Liver (tissue), 9 donors: ENCODE measurements around the gene KRTAP21-3. TPM values are rescaled to one million over a fixed set of nuclear protein-coding genes. Genes with fewer than 3 reads are reported as not detected.

Source experiments
- DNase-seq: peaks from one replicate; pipeline ENCODE4 v3.0.0-alpha.2; 2017; ENCODE audit warnings: low spot score
- H3K27ac ChIP-seq, 2 donors: one replicate each; pipeline ENCODE4 v1.7.0; 2013; ENCODE audit warnings: inconsistent platforms in 2 of 2, low read length in 2 of 2, control low read depth in 1 of 2, low read depth in 1 of 2, mild to moderate bottlenecking in 1 of 2
- H3K27me3 ChIP-seq, 4 donors: one replicate each; pipeline versions ENCODE4 v1.6.1 to v1.7.0; 2013; ENCODE audit warnings: low read length in 3 of 4, inconsistent platforms in 1 of 4, mild to moderate bottlenecking in 1 of 4, moderate library complexity in 1 of 4; ENCODE audit not compliant: control insufficient read depth in 4 of 4, insufficient read depth in 4 of 4
- H3K36me3 ChIP-seq, 4 donors: one replicate each; pipeline versions ENCODE4 v1.6.1 to v1.7.0; 2013; ENCODE audit warnings: low read length in 3 of 4, mild to moderate bottlenecking in 3 of 4, low read depth in 1 of 4, moderate library complexity in 1 of 4; ENCODE audit not compliant: control insufficient read depth in 4 of 4, insufficient read depth in 3 of 4
- H3K4me1 ChIP-seq, 4 donors: one replicate each; pipeline versions ENCODE4 v1.6.1 to v1.7.0; 2013; ENCODE audit warnings: low read length in 3 of 4, mild to moderate bottlenecking in 3 of 4, moderate library complexity in 1 of 4; ENCODE audit not compliant: control insufficient read depth in 4 of 4, insufficient read depth in 4 of 4
- H3K4me3 ChIP-seq, 3 donors: one replicate each; pipeline versions ENCODE4 v1.6.1 to v1.7.0; 2013; ENCODE audit warnings: low read length in 3 of 3, control low read depth in 1 of 3, low read depth in 1 of 3, mild to moderate bottlenecking in 1 of 3
- H3K9ac ChIP-seq, 2 donors: one replicate each; pipeline ENCODE4 v1.7.0; 2013; ENCODE audit warnings: low read length in 2 of 2, mild to moderate bottlenecking in 2 of 2, moderate library complexity in 2 of 2, control low read depth in 1 of 2, low read depth in 1 of 2
- H3K9me3 ChIP-seq, 4 donors: one replicate each; pipeline versions ENCODE4 v1.6.1 to v1.7.0; 2013; ENCODE audit warnings: low read length in 3 of 4; ENCODE audit not compliant: control insufficient read depth in 4 of 4
- FOXA1 ChIP-seq: IDR thresholded peaks from 2 replicates; pipeline ENCODE4 v1.6.1; 2016; ENCODE audit warnings: antibody characterized with exemption
- FOXA2 ChIP-seq: IDR thresholded peaks from 2 replicates; pipeline ENCODE4 v1.6.1; 2016; ENCODE audit warnings: antibody characterized with exemption
- GABPA ChIP-seq, 2 donors: IDR thresholded peaks in 1 of 2; conservative IDR thresholded peaks in 1 of 2; 2 replicates each; pipeline ENCODE4 v1.6.1; 2016; ENCODE audit warnings: antibody characterized with exemption in 2 of 2, mild to moderate bottlenecking in 1 of 2, moderate library complexity in 1 of 2
- HNF4A ChIP-seq, 2 donors: conservative IDR thresholded peaks; 2 replicates each; pipeline ENCODE4 v1.6.1; 2016; ENCODE audit warnings: antibody characterized with exemption in 2 of 2, mild to moderate bottlenecking in 2 of 2
- HNF4G ChIP-seq: IDR thresholded peaks from 2 replicates; pipeline ENCODE4 v1.6.1; 2016; ENCODE audit warnings: antibody characterized with exemption
- JUND ChIP-seq, 2 donors: IDR thresholded peaks; 2 replicates each; pipeline ENCODE4 v1.6.1; 2016; ENCODE audit warnings: antibody characterized with exemption in 2 of 2
- NR2F2 ChIP-seq: IDR thresholded peaks from 2 replicates; pipeline ENCODE4 v1.6.1; 2016; ENCODE audit warnings: antibody characterized with exemption
- RAD21 ChIP-seq, 2 donors: IDR thresholded peaks; 2 replicates each; pipeline ENCODE4 v1.6.1; 2016; ENCODE audit warnings: antibody characterized with exemption in 2 of 2, mild to moderate bottlenecking in 2 of 2
- RXRA ChIP-seq, 2 donors: IDR thresholded peaks; 2 replicates each; pipeline ENCODE4 v1.6.1; 2017 to 2018; ENCODE audit warnings: antibody characterized with exemption in 2 of 2, mild to moderate bottlenecking in 1 of 2
- SP1 ChIP-seq: IDR thresholded peaks from 2 replicates; pipeline ENCODE4 v1.6.1; 2018; ENCODE audit warnings: antibody characterized with exemption, mild to moderate bottlenecking
- TAF1 ChIP-seq: conservative IDR thresholded peaks from 2 replicates; pipeline ENCODE4 v1.6.1; 2016; ENCODE audit warnings: antibody characterized with exemption, mild to moderate bottlenecking
- YY1 ChIP-seq: IDR thresholded peaks from 2 replicates; pipeline ENCODE4 v1.6.1; 2016; ENCODE audit warnings: antibody characterized with exemption, mild to moderate bottlenecking
- WGBS: extraction: QIAGEN DNeasy Blood & Tissue Kit; methylation state at CpG from one replicate; pipeline ENCODE4 v1.1.7; 2013; 5-methylcytosine and 5-hydroxymethylcytosine counted together
- polyA plus RNA-seq, 2 donors: library from polyadenylated mRNA; stranded (reverse) in 1 of 2; unstranded in 1 of 2; fragments of 200-250 nt in 1 of 2; fragments of >200 nt in 1 of 2; fragmentation: Nextera tagmentation in 1 of 2; extraction: Ambion mirVana in 1 of 2; gene quantifications; one replicate each; pipeline versions ENCODE4 v1.2.1 to v1.2.3, GENCODE V29; 2013 to 2015
- total RNA-seq, 2 donors: library from RNA; depleted of rRNA; stranded (reverse); fragments of >200 nt; gene quantifications; one replicate each; pipeline ENCODE4 v1.2.3, GENCODE V29; 2014
- TF ChIP-seq, protein P1 (sequence below): IDR thresholded peaks from 2 replicates; pipeline ENCODE4 v1.6.1; 2016; ENCODE audit warnings: antibody characterized with exemption
- TF ChIP-seq, protein P2 (sequence below): fragments of 150-350 bp; IDR thresholded peaks from 2 replicates; pipeline ENCODE4 v1.5.1; 2017; ENCODE audit warnings: improper control_type of control experiment, low read depth, low read length; ENCODE audit not compliant: missing input control
- TF ChIP-seq, protein P3 (sequence below): IDR thresholded peaks from 2 replicates; pipeline ENCODE4 v1.6.1; 2016; ENCODE audit warnings: antibody characterized with exemption, mild to moderate bottlenecking
- donor health status: healthy.
- donor health status: healthy.
- donor health status: healthy.
- donor health status: healthy.
- donor health status: healthy.

The KRTAP21-3 gene, protein sequence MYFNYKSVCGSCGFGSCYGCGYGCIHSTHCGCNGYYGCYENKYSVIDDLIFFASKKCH
- total RNA-seq (not detected), polyA plus RNA-seq (not detected)

DNA sequence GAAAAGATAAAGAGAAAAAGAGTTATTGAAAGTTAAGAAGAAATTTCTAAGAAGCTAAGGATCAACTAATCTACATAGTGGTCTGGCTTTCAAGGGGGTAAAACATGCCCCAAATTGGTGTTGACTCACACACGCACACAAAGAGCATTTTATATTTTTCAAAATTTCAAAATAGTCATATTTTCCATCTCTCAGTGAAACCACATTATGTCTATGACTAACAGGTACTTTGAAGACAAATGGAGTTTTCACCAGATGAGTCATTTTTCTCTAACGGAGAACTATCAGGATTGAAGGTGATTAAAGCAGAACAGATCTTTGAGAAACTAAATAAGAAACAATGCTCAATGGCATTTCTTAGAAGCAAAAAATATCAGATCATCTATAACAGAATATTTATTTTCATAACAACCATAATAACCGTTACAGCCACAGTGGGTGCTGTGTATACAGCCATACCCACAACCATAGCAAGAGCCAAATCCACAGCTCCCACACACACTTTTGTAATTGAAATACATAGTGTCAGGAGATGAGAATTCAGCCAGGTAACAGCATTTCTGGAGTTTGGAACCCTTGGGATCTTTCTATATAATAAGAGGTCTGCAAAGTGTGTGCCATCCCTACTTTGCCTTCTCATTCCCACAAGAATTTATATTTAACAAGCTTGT is at the start of gene KRTAP21-3:
Gene KRTAP21-3 (minus strand): TSS at position 539 of the 671 bp plus-strand sequence. CDS start 18 bp downstream, at position 521.
- no peaks in the 10 kb centered on the region for H3K36me3 ChIP-seq
- H3K27me3 ChIP-seq: no peaks in the 10 kb centered on the region
- DNase-seq: no peak
- H3K4me3 ChIP-seq: no peak within 1 kb of the TSS
- no peak within 1 kb of the TSS for H3K9ac ChIP-seq
- 70% methylated on average over 3 of the region's 3 CpGs for WGBS
- TF ChIP-seq, protein P1, sequence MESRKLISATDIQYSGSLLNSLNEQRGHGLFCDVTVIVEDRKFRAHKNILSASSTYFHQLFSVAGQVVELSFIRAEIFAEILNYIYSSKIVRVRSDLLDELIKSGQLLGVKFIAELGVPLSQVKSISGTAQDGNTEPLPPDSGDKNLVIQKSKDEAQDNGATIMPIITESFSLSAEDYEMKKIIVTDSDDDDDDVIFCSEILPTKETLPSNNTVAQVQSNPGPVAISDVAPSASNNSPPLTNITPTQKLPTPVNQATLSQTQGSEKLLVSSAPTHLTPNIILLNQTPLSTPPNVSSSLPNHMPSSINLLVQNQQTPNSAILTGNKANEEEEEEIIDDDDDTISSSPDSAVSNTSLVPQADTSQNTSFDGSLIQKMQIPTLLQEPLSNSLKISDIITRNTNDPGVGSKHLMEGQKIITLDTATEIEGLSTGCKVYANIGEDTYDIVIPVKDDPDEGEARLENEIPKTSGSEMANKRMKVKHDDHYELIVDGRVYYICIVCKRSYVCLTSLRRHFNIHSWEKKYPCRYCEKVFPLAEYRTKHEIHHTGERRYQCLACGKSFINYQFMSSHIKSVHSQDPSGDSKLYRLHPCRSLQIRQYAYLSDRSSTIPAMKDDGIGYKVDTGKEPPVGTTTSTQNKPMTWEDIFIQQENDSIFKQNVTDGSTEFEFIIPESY: no peak
- no peak for TF ChIP-seq JUND (IDR thresholded peaks at IDR 0.05)
- no peak for TF ChIP-seq YY1
- TF ChIP-seq SP1: no peak
- no peak for TF ChIP-seq HNF4A (conservative IDR thresholded peaks at IDR 0.05)
- TF ChIP-seq FOXA2: no peak
- TF ChIP-seq TAF1: no peak
- TF ChIP-seq NR2F2: no peak
- TF ChIP-seq, protein P2, sequence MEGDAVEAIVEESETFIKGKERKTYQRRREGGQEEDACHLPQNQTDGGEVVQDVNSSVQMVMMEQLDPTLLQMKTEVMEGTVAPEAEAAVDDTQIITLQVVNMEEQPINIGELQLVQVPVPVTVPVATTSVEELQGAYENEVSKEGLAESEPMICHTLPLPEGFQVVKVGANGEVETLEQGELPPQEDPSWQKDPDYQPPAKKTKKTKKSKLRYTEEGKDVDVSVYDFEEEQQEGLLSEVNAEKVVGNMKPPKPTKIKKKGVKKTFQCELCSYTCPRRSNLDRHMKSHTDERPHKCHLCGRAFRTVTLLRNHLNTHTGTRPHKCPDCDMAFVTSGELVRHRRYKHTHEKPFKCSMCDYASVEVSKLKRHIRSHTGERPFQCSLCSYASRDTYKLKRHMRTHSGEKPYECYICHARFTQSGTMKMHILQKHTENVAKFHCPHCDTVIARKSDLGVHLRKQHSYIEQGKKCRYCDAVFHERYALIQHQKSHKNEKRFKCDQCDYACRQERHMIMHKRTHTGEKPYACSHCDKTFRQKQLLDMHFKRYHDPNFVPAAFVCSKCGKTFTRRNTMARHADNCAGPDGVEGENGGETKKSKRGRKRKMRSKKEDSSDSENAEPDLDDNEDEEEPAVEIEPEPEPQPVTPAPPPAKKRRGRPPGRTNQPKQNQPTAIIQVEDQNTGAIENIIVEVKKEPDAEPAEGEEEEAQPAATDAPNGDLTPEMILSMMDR: no peak
- no peak for TF ChIP-seq RAD21 (IDR thresholded peaks at IDR 0.05)
- no peak for TF ChIP-seq GABPA (IDR thresholded peaks at IDR 0.05 in 1 of 2, conservative IDR thresholded peaks at IDR 0.05 in 1 of 2)
- TF ChIP-seq RXRA (IDR thresholded peaks at IDR 0.05): no peak
- H3K27ac ChIP-seq: no peak within 1 kb of the TSS
- H3K4me1 ChIP-seq: no peaks in the 10 kb centered on the region
- H3K9me3 ChIP-seq: no peaks in the 10 kb centered on the region

DNA sequence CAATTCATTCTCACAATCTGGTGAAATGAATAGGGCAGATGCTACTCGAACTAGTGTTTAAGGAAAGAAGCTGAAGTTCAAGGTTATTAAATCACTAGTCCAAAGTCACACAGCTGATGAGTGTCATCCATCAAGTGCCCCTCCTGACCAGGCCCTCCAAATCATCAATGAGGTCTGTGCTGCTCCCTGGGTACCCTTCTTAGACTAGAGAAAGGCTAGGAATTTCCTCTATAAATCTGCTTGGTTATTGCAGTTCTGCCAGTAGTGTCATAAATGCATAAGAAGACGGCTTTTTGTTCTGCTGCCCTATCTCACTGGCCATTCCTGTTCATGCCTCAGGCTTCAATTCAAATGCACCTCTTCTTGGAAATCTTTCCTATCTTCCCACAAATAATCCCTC is 42.2 kb upstream of the KRTAP21-3 start:
- H3K9me3 ChIP-seq: no peaks in the 10 kb centered on the region
- no peaks in the 10 kb centered on the region for H3K4me1 ChIP-seq
- no peaks in the 10 kb centered on the region for H3K36me3 ChIP-seq
- H3K27ac ChIP-seq: no peak overlapping the region
- 63% methylated on average over 2 of the region's 2 CpGs for WGBS
- no peak for TF ChIP-seq HNF4A (conservative IDR thresholded peaks at IDR 0.05)
- TF ChIP-seq, protein P3, sequence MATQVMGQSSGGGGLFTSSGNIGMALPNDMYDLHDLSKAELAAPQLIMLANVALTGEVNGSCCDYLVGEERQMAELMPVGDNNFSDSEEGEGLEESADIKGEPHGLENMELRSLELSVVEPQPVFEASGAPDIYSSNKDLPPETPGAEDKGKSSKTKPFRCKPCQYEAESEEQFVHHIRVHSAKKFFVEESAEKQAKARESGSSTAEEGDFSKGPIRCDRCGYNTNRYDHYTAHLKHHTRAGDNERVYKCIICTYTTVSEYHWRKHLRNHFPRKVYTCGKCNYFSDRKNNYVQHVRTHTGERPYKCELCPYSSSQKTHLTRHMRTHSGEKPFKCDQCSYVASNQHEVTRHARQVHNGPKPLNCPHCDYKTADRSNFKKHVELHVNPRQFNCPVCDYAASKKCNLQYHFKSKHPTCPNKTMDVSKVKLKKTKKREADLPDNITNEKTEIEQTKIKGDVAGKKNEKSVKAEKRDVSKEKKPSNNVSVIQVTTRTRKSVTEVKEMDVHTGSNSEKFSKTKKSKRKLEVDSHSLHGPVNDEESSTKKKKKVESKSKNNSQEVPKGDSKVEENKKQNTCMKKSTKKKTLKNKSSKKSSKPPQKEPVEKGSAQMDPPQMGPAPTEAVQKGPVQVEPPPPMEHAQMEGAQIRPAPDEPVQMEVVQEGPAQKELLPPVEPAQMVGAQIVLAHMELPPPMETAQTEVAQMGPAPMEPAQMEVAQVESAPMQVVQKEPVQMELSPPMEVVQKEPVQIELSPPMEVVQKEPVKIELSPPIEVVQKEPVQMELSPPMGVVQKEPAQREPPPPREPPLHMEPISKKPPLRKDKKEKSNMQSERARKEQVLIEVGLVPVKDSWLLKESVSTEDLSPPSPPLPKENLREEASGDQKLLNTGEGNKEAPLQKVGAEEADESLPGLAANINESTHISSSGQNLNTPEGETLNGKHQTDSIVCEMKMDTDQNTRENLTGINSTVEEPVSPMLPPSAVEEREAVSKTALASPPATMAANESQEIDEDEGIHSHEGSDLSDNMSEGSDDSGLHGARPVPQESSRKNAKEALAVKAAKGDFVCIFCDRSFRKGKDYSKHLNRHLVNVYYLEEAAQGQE: no peak
- no peak for TF ChIP-seq FOXA1
- TF ChIP-seq JUND (IDR thresholded peaks at IDR 0.05): no peak
- TF ChIP-seq, protein P2: no peak
- TF ChIP-seq YY1: no peak
- TF ChIP-seq GABPA (IDR thresholded peaks at IDR 0.05 in 1 of 2, conservative IDR thresholded peaks at IDR 0.05 in 1 of 2): no peak
- TF ChIP-seq HNF4G: no peak
- TF ChIP-seq TAF1: no peak
- no peaks in the 10 kb centered on the region for H3K27me3 ChIP-seq
- no peak overlapping the region for H3K4me3 ChIP-seq
- DNase-seq: no peak
- H3K9ac ChIP-seq: no peak overlapping the region
